Posterior vena cava (tissue), 2 donors: Measurements from ENCODE around the gene SUN2. TPM values are rescaled to one million over a fixed set of nuclear protein-coding genes. Genes with fewer than 3 reads are reported as not detected.

Experiments
- DNase-seq: peaks from one replicate; pipeline ENCODE4 v3.0.0-alpha.2; 2020; ENCODE audit warnings: low spot score
- intact Hi-C, 2 donors: fragments of 100-400 bp; cut with DNase I; formaldehyde crosslinking; loops; one replicate each; pipeline versions ENCODE4 v1.14.1 to v1.14.2; 2022 to 2023
- total RNA-seq, 2 donors: library from RNA; stranded (reverse); fragmentation: NEBNext Ultra II Directional; extraction: Animal tissue kit (Norgen Biotek cat#: 25700); gene quantifications; one replicate each; pipeline ENCODE4 v1.2.1, GENCODE V29; 2021
- donor health status: DM: yes; HTN: yes; CAD: no.
- donor health status: DM: yes; HTN: yes; CAD: no.

Gene SUN2
- total RNA-seq, 2 donors from 2014 or later: 229 to 246 TPM

DNA sequence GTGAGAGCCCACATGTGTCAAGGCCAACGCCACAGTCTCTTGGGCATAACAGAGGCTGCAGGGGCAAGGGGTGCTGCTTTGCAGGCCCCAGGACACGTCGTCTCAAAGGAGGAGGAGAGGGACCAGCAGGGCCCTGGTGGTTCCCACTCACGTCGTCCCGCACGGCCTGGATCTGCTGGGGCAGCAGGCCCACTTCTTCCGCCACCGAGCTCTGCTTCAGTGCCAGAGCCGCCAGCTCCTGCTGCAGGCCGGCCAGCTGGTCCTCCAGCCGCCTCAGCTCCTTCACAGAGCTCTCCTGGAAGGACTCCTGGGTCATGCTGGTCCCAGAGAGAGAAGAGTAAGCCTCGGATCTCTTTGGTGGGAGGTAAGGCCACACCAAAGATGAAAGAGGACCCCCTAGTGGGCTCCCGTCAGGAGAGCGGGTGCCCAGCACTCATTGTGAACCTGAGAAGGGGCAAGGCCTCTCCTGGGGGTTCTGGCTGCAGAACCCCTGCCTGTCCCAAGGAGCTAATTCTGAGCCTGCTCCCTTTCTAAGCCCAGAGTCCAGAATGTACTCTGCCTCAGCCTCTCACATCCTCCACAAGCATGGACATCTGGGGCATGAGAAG is 15.6 kb downstream of the SUN2 start:
- no peak for DNase-seq

GRCh38 chr22:38739300-38740055 is 16.3 kb downstream of the SUN2 start:
- intact Hi-C loops: no loop called here
- DNase-seq: no peak

More for the DNA sequence above, 15.6 kb downstream of the SUN2 start:
- intact Hi-C loops: no loop called here

GRCh38 chr22:38738475-38739070 is 17.2 kb downstream of the SUN2 start:
- intact Hi-C loops: no loop called here
- no peak for DNase-seq

GRCh38 chr22:38737302-38738060 is 18.3 kb downstream of the SUN2 start:
- DNase-seq: no peak
- intact Hi-C loops: no loop called here

GRCh38 chr22:38736257-38736570 is 19.6 kb downstream of the SUN2 start:
- intact Hi-C loops: no loop called here
- DNase-seq: no peak

DNA sequence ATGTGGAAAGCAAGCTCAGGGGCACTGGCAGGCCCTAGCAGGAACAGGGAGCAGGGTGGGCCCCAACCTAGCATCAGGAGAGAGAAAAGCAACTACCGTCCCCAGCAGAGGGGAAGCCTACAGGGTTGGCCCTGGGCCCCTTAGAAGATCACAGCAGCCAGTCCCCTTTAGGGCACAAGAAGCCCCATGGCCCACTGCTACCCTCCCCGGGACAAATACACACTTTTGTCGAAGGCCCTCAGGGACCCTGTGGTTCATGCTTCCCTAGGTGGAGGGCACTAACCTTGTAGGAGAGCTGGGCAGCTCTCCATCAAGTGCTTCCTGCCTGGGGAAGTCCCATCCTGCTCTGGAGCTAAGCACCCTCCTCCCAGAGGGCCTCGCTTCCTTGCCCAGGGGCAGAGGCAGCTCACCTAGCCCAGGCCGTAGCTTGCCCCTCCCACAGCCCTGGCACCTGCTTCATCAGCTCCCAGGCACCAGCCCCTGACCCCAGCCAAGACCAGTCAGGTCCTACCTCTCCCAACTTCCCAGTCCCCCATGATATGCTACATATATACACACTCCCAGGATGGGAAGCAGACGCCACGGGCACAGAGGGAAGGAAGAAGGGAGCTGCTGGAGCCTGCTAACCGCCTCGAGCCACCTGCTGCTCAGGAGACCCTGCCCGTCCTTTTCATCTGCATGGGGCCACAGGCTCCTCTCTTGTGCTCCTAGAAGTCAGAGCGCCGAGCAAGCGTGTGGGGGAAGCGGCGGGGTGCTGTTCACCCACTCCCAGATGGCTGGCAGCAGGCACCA is 20.1 kb downstream of the SUN2 start:
- no peak for DNase-seq
- intact Hi-C loops: no loop called here

DNA sequence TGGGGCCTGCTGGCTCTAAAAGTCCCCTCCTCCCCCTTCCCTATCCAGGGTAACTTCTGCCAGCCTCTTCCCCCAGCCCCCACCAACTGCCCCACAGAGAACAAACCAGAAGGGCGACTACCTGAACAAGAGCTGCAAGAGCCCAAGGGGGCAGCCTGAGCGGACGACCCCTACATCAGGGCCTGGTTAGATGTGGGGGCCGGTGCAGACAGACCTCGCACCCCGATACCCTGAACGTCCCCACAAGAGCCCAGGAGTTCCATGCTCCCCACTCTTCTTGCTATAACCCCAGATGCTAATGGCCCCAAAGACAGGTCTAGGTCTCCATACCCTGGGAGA is 20.7 kb downstream of the SUN2 start:
- no peak for DNase-seq
- intact Hi-C loops: no loop called here

DNA sequence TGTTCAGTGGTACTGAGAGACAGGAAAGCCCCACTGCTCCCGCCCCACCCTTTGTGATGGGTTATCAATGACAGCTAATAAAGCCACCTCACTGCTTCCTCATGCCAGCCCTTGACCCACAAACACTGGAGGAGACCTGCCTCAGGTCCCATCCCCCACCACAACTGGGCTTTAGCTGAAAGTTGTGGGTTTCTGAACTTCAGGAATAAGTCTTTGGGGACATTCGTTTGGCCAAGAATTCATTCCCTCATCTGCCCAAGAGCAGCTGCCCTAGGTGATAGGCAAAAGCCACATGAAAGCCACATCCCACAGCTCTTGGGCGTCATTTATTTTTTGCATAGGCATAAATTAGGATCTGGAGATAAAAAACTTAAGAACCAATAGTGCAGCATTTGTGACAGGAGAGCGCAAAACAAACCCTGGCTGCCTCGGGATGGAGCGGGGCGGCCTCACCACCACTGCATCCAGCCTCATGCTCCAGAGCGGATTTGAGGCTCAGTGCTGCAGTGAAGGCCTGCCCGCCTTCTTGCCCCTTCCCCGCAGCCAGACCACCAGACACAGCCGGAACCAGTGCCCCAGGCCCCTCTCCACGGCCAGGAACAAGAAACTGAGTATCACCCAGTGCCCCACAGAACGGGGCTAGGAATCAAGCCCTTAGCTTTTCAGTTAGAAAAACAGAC is 21.2 kb downstream of the SUN2 start:
- intact Hi-C loops: no loop called here
- peak; percentile 64 for DNase-seq

- DNase-seq: peak; percentile 81
- intact Hi-C loops: no loop called here
These were observed 21.9 kb downstream of the SUN2 start for GRCh38 chr22:38733724-38734381.

GRCh38 chr22:38733329-38733723 is 22.5 kb downstream of the SUN2 start:
- intact Hi-C loops: no loop called here
- DNase-seq: peak; percentile 76

DNA sequence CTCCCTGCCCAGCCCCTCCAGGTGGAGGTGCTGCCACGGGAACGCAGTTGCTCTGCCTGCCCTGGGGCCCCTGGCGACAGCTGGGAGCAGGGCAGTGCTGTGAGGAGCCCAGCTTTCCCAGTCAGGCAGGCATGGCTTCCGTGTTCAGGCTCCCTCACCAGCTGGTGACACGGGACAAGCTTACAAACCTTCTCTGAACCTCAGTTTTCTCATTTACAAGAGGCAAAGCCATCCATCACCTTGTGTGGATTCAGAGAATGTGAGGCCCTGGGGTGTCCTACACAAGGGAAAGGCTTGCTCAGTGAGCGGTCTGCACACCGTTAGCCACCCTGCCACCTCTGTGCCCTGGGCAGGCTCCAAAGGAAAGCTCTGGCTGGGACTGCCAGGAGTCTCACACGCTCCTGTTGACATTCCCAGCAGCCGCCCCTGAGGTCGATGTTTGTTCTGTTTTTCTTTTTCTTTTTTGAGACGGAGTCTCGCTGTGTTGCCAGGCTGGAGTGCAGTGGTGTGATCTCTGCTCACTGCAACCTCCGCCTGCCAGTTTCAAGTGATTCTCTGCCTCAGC is 23.5 kb downstream of the SUN2 start:
- peak; percentile 74 for DNase-seq
- intact Hi-C loops: no loop called here

DNA sequence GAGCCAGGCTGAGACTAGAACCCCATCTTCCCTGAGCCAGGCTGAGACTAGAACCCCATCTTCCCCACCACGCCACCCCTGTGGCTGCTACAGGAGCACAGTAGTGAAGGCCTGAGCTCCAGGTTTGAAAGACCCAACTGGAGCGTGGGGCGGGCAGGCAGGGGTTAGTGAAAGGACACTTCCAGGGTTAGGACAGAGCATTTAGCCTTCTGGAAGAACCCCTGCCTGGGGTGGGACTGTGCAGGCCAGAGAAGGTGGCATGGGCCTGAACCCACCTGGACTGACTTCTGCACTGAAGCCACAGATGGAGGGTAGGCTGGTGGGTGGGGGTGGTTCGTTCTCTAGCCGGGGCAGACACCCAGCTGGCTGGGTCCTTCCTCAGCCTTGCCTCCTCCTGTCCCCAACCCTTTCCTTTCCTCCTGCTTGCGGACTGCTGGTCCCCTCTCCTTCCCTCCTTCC is 24.1 kb downstream of the SUN2 start:
- DNase-seq: peak; percentile 45

DNA sequence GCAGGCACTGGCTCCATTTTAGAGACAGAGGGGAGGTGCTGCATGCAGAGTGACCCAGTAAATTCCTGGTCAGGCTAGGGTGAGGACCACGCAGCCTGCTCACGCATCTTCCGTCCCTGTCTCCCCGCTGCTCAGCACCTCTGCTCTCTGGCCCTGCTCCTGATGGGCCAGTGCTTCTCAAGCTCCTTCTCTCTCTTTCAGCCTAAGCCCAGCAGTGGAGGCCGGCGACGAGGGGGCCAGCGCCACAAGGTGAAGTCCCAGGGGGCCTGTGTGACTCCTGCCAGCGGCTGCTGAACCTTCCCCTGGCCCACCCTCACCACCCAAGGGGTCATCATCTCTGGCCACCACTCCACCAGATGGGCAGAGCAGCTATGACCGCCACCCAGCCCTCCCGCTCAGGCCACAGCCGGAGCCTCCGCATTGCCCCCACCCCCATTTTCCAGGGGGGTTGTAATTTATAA is 25.4 kb downstream of the SUN2 start:
- peak; percentile 65 for DNase-seq
- intact Hi-C loops: no loop called here

More for the DNA sequence above, 24.1 kb downstream of the SUN2 start:
- intact Hi-C loops: no loop called here

DNA sequence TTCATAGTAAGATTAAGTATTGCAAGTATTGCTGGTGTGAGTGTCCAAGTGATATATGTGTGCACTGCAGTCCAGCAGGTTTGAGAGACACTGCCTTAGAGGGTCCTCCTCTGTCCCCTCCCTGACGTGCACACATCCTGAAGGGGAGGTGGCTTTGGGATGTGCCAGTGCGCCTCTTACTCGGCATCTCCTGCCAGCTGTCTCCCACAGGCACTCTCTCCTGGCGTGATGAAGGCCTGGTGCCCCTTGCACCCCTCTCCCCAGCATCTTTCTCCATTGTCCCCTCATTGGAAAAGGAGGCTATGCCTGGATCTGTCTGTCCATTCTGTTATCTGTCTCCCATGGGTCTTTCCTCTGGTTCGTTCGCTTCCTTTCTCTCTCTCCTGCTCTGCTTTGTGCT is 25.9 kb downstream of the SUN2 start:
- DNase-seq: no peak
- intact Hi-C loops: no loop called here

DNA sequence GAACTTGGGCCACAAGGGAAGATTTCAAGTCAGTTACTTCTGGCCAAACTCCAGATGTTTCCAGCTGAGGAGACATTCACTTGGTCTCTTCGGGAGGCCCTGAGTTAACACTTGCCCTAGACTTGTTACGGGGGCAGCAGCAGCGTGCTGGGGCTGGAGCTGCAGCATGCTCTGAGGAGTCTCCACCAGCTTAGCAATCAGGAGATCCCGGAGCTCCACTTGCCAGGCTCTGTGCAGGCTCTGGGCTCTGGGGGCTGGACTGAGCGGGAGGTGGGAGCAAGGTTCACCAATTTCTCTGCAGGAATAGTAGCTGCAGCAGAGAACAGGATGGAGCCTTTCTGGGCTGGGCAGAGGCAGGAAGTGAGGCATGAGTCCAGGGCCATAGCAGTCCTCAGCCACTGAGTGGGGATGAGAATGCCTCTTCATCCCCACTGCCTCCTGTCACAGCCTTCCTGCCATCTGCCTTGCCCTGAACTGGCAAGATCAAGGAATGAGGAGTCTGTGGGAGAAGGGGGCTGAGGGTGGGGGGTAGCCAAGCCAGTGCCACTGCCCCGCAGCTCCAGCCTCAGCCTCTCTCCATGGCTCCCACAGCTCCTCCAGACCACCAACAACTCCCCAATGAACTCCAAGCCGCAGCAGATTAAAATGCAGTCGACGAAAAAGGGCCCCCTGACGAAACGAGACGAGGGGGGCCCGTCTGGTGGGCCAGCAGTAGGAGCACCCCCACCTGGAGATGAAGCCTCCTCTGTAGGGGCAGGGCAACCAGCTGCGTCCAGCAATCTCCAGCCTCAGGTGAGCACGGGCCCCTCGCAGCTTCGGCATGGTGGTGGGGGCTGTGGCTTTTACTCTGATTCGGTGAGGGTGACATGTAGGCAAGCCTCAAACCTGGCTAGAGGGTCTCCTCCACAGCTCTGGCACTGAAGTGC is 26.7 kb downstream of the SUN2 start:
- DNase-seq: peak; percentile 57

GRCh38 chr22:38727530-38728451 is 28.0 kb downstream of the SUN2 start:
- no peak for DNase-seq
- intact Hi-C loops: no loop called here

More for the DNA sequence above, 26.7 kb downstream of the SUN2 start:
- intact Hi-C loops: no loop called here
